ENCODE data around the gene MUC5AC. TPM values are rescaled to one million over a fixed set of nuclear protein-coding genes. Genes with fewer than 3 reads are reported as not detected.

MUC5AC gene
- total and polyA plus RNA-seq, 2 of the 13 experiments (the other 11 are each of a cell fraction or from before 2014, with no cell fraction given), result under 0.01 TPM; not detected in 1

GRCh38 chr11:1226986-1227550 lies 69.3 kb downstream of the MUC5AC start:
- Histone ChIP-seq H3K4me2 (ENCODE audit: low read depth, low read length) (no peak overlapping the region), H3K27me3 (ENCODE audit: control insufficient read depth in 1 of 2, insufficient read depth in 2 of 2, low read length in 2 of 2) (peaks cover 8 to 22% of the 10 kb centered on the region in 2 experiments; a peak in 4 of 5 replicates), H3K9ac (ENCODE audit: insufficient read depth, low read depth, low read length) (no peak overlapping the region), H3K79me2 (ENCODE audit: insufficient read depth, low read length) (no peaks in the 10 kb centered on the region), H3K9me3 (ENCODE audit: low read length) (no peaks in the 10 kb centered on the region), H3K36me3 (replicated peaks in 1 of 2; ENCODE audit: control insufficient read depth in 1 of 2, insufficient read depth in 2 of 2, low read length in 2 of 2) (no peaks in the 10 kb centered on the region), H4K20me1 (ENCODE audit: insufficient read depth, low read length) (0 out of 2 replicates have a peak, but pooled peaks cover 2% of the 10 kb centered on the region), H3K27ac (ENCODE audit: extremely low read length, insufficient read depth, low read length) (no peak overlapping the region), H3K4me3 (replicated peaks in 1 of 3; ENCODE audit: insufficient read depth in 1 of 3, low read depth in 2 of 3, low read length in 3 of 3) (no peak overlapping the region), H3K4me1 (ENCODE audit: insufficient read depth, low read length) (peaks cover 13% of the 10 kb centered on the region), H2AFZ (ENCODE audit: low read length) (no peak overlapping the region)
- DNase-seq (ENCODE audit: low spot score) (no peak), FAIRE-seq (no peak), ATAC-seq (peak; percentile 70)
- WGBS (ENCODE audit: low lambda C conversion rate), result 74% methylated on average over 9 of the region's 23 CpGs
- no peak for TF ChIP-seq MTF1 (CRISPR knock-in tag; IDR thresholded peaks at IDR 0.05)
- no peak for TF ChIP-seq ZNF30 (CRISPR knock-in tag; IDR thresholded peaks at IDR 0.05)
- 0 out of 2 replicates have a peak, but pooled peaks have one; percentile 23 for TF ChIP-seq RAD21 (CRISPR knock-in tag; IDR thresholded peaks at IDR 0.05)
- peak; percentile 40 for TF ChIP-seq CTCF (CRISPR knock-in tag; IDR thresholded peaks at IDR 0.05)
- ChIA-PET CTCF (ENCODE audit: low intra/inter-chr PET ratio, low total read pairs) (no interaction called here), POLR2A (no interaction called here)
- in situ Hi-C loops (cut with HindIII; ENCODE audit: extremely low pct_ligation_motif_present, low pct_unique_long_range_greater_than_20kb) (loop anchor here (5.0 kb wide), 1 partner anchor 115 kb away; no protein-coding TSS in a partner anchor), intact Hi-C loops (cut with micrococcal nuclease; ENCODE audit: unreplicated experiment) (no loop called here)
- BruUV-seq (replicated peaks), result no TSS peak

GRCh38 chr11:1227551-1228100 lies 69.9 kb downstream of the MUC5AC start:
- no peak for TF ChIP-seq ZMYM3 (CRISPR knock-in tag; IDR thresholded peaks at IDR 0.05)
- TF ChIP-seq ZNF564 (CRISPR knock-in tag; IDR thresholded peaks at IDR 0.05), result no peak
- TF ChIP-seq POLR2AphosphoS2 (IDR thresholded peaks at IDR 0.05; ENCODE audit: low read depth, low read length), result no peak
- no peak for TF ChIP-seq NAIF1 (CRISPR knock-in tag; IDR thresholded peaks at IDR 0.05; ENCODE audit: borderline replicate concordance)
- TF ChIP-seq ZFP36 (IDR thresholded peaks at IDR 0.05; ENCODE audit: borderline replicate concordance, low read depth, low read length, partially characterized antibody), result no peak
- ChIA-PET CTCF (ENCODE audit: low intra/inter-chr PET ratio, low total read pairs) (no interaction called here), POLR2A (no interaction called here)
- 64% methylated on average over 5 of the region's 23 CpGs for WGBS (ENCODE audit: low lambda C conversion rate)
- Histone ChIP-seq H4K20me1 (ENCODE audit: insufficient read depth, low read length) (no peaks in the 10 kb centered on the region), H3K4me1 (ENCODE audit: insufficient read depth, low read length) (peaks cover 7% of the 10 kb centered on the region; the same call in 1 of the 2 replicates), H2AFZ (ENCODE audit: low read length) (no peak overlapping the region), H3K36me3 (replicated peaks in 1 of 2; ENCODE audit: control insufficient read depth in 1 of 2, insufficient read depth in 2 of 2, low read length in 2 of 2) (no peaks in the 10 kb centered on the region), H3K4me3 (replicated peaks in 1 of 3; ENCODE audit: insufficient read depth in 1 of 3, low read depth in 2 of 3, low read length in 3 of 3) (no peak overlapping the region), H3K27me3 (ENCODE audit: control insufficient read depth in 1 of 2, insufficient read depth in 2 of 2, low read length in 2 of 2) (peaks cover 6 to 18% of the 10 kb centered on the region in 2 experiments; a peak in 4 of 5 replicates), H3K4me2 (ENCODE audit: low read depth, low read length) (no peak overlapping the region), H3K27ac (ENCODE audit: extremely low read length, insufficient read depth, low read length) (no peak overlapping the region), H3K9ac (ENCODE audit: insufficient read depth, low read depth, low read length) (no peak overlapping the region), H3K79me2 (ENCODE audit: insufficient read depth, low read length) (no peaks in the 10 kb centered on the region), H3K9me3 (ENCODE audit: low read length) (no peaks in the 10 kb centered on the region)
- in situ Hi-C loops (cut with HindIII; ENCODE audit: extremely low pct_ligation_motif_present, low pct_unique_long_range_greater_than_20kb) (loop anchor here (5.0 kb wide), 1 partner anchor 115 kb away; no protein-coding TSS in a partner anchor), intact Hi-C loops (cut with micrococcal nuclease; ENCODE audit: unreplicated experiment) (no loop called here)
- FAIRE-seq, result no peak
- DNase-seq (ENCODE audit: low spot score), result no peak
- BruUV-seq (replicated peaks), result no TSS peak
- no peak for ATAC-seq

Measured in HepG2 (cell line).